Endodermal cell (in vitro differentiated cells): ENCODE results near the gene LRRC3C. TPM values are rescaled to one million over a fixed set of nuclear protein-coding genes. Genes with fewer than 3 reads are reported as not detected.

Experiments
- DNase-seq: peaks from one replicate; pipeline ENCODE4 v3.0.0-alpha.2; 2017
- H3K27ac ChIP-seq: 2 replicates; pipeline ENCODE4 v1.5.1; 2013; ENCODE audit warnings: mild to moderate bottlenecking, low read depth, low read length, moderate library complexity
- H3K27me3 ChIP-seq: 2 replicates; pipeline ENCODE4 v1.6.1; 2013; ENCODE audit warnings: mild to moderate bottlenecking, low read length, moderate library complexity; ENCODE audit not compliant: insufficient read depth, control insufficient read depth, poor library complexity, severe bottlenecking
- H3K36me3 ChIP-seq: 2 replicates; pipeline ENCODE4 v1.7.0; 2013; ENCODE audit warnings: mild to moderate bottlenecking, low read length, moderate library complexity; ENCODE audit not compliant: control insufficient read depth, insufficient read depth
- H3K4me1 ChIP-seq: one replicate; pipeline ENCODE4 v1.7.0; 2013; ENCODE audit warnings: low read length; ENCODE audit not compliant: control insufficient read depth, insufficient read depth
- H3K4me3 ChIP-seq: 2 replicates; pipeline ENCODE4 v1.5.1; 2013; ENCODE audit warnings: mild to moderate bottlenecking, low read length, moderate library complexity
- H3K9ac ChIP-seq: 2 replicates; pipeline ENCODE4 v1.6.1; 2013; ENCODE audit warnings: mild to moderate bottlenecking, low read length, moderate library complexity; ENCODE audit not compliant: poor library complexity, severe bottlenecking; ENCODE audit errors: extremely low read depth
- H3K9me3 ChIP-seq: 2 replicates; pipeline ENCODE4 v1.6.1; 2013; ENCODE audit warnings: mild to moderate bottlenecking, low read length, moderate library complexity; ENCODE audit not compliant: control insufficient read depth
- H3K27ac Mint-ChIP-seq: 2 replicates; pipeline ENCODE4 v1.8.0; 2020; ENCODE audit warnings: mixed read lengths
- H3K27me3 Mint-ChIP-seq: 2 replicates; pipeline ENCODE4 v1.8.0; 2021; ENCODE audit warnings: mild to moderate bottlenecking, mixed read lengths; ENCODE audit not compliant: insufficient read depth
- H3K36me3 Mint-ChIP-seq: 2 replicates; pipeline ENCODE4 v1.8.0; 2020; ENCODE audit warnings: low read depth, mixed read lengths
- H3K4me1 Mint-ChIP-seq: 2 replicates; pipeline ENCODE4 v1.8.0; 2020; ENCODE audit warnings: mixed read lengths
- H3K4me3 Mint-ChIP-seq: 2 replicates; pipeline ENCODE4 v1.8.0; 2020; ENCODE audit warnings: mild to moderate bottlenecking, moderate library complexity, mixed read lengths
- H3K9me3 Mint-ChIP-seq: 2 replicates; pipeline ENCODE4 v1.8.0; 2020; ENCODE audit warnings: mild to moderate bottlenecking, mixed read lengths
- CTCF ChIP-seq: fragments of 200-600 bp; sonication (generic); conservative IDR thresholded peaks from 2 replicates; pipeline ENCODE4 v1.5.0; 2021; ENCODE audit warnings: antibody characterized with exemption, mild to moderate bottlenecking
- WGBS, 2 experiments: methylation state at CpG; one replicate each; pipeline versions ENCODE4 v1.1.5 to v1.1.7; 2013; ENCODE audit warnings: missing lambda C conversion rate in 2 of 2, mixed read lengths in 1 of 2; ENCODE audit not compliant: insufficient coverage in 1 of 2, insufficient read length in 1 of 2; 5-methylcytosine and 5-hydroxymethylcytosine counted together
- total RNA-seq, 2 donors: library from RNA; stranded (reverse); fragmentation: NEBNext Ultra II Directional in 1 of 2; extraction: Animal tissue kit (Norgen Biotek cat#: 25700) in 1 of 2; gene quantifications; 2 replicates in 1 of 2; 3 replicates in 1 of 2; pipeline ENCODE4 v1.2.1, GENCODE V29; 2021

The LRRC3C gene
- total RNA-seq, 2 donors from 2014 or later = not detected

GRCh38 chr17:39963829-39964228 is 36.3 kb downstream of the LRRC3C start:
- Mint-ChIP-seq H3K27me3 (peaks cover 7% of the 10 kb centered on the region), H3K9me3 (no peaks in the 10 kb centered on the region), H3K4me3 (no peak overlapping the region), H3K36me3 (no peaks in the 10 kb centered on the region), H3K4me1 (peaks cover 5% of the 10 kb centered on the region), H3K27ac (no peak overlapping the region)
- Histone ChIP-seq H3K9me3 (no peaks in the 10 kb centered on the region), H3K27ac (no peak overlapping the region), H3K36me3 (no peaks in the 10 kb centered on the region), H3K4me1 (no peaks in the 10 kb centered on the region), H3K9ac (no peak overlapping the region), H3K27me3 (no peaks in the 10 kb centered on the region), H3K4me3 (no peak overlapping the region)
- DNase-seq = no peak
- TF ChIP-seq CTCF = no peak
- 92% methylated on average over 6 of the region's 6 CpGs for WGBS, 2 experiments

- no peaks in the 10 kb centered on the region for H3K36me3 ChIP-seq
- no peak overlapping the region for H3K27ac ChIP-seq
- no peaks in the 10 kb centered on the region for H3K9me3 ChIP-seq
- no peaks in the 10 kb centered on the region for H3K4me1 ChIP-seq
- Mint-ChIP-seq H3K4me3 (no peak overlapping the region), H3K36me3 (no peaks in the 10 kb centered on the region), H3K9me3 (no peaks in the 10 kb centered on the region), H3K27ac (no peak overlapping the region), H3K27me3 (peaks cover 7% of the 10 kb centered on the region), H3K4me1 (peaks cover 5% of the 10 kb centered on the region)
- no peak for TF ChIP-seq CTCF
- H3K27me3 ChIP-seq = no peaks in the 10 kb centered on the region
- DNase-seq = no peak
- WGBS, 2 experiments = 84 to 91% methylated on average over 6 to 8 of the region's 8 CpGs
- H3K4me3 ChIP-seq = no peak overlapping the region
- no peak overlapping the region for H3K9ac ChIP-seq
These were observed 37.6 kb downstream of the LRRC3C start for GRCh38 chr17:39965017-39965699.

GRCh38 chr17:39966771-39967170 is 39.2 kb downstream of the LRRC3C start:
- peaks cover 2% of the 10 kb centered on the region for H3K4me1 Mint-ChIP-seq

More at GRCh38 chr17:39966771-39967170, 39.2 kb downstream of the LRRC3C start:
- Histone ChIP-seq H3K36me3 (no peaks in the 10 kb centered on the region), H3K9ac (no peak overlapping the region), H3K27ac (no peak overlapping the region), H3K9me3 (no peaks in the 10 kb centered on the region), H3K4me1 (no peaks in the 10 kb centered on the region), H3K4me3 (no peak overlapping the region), H3K27me3 (peaks cover 7% of the 10 kb centered on the region)
- no peak for DNase-seq
- H3K27ac Mint-ChIP-seq = no peak overlapping the region
- 92 to 93% methylated on average over 4 to 6 of the region's 6 CpGs for WGBS, 2 experiments
- H3K36me3 Mint-ChIP-seq = no peaks in the 10 kb centered on the region
- no peak overlapping the region for H3K4me3 Mint-ChIP-seq
- H3K27me3 Mint-ChIP-seq = peaks cover 20% of the 10 kb centered on the region
- H3K9me3 Mint-ChIP-seq = no peaks in the 10 kb centered on the region
- no peak for TF ChIP-seq CTCF
